ENCODE data around the gene ZNF678.

DNA sequence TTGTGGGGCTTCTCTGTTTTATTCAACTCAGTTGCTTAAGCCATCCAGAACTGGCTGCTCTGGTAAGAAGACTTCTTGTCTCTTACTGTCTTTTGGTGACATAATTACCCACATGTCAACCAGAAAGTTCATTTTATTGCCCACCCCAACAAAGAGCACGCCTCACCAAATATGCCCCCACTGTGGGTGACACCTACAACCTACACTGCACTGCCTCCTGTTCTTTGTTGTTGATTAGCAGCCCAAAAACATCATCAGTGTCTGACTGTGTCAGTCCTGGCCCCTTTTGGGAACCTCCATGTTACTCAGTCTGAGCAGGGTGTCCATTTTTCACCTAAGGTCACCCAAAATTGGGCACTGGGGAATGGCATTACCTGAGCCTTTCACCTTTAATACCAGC is 49.3 kb downstream of the ZNF678 start:
- TF ChIP-seq, protein P1, sequence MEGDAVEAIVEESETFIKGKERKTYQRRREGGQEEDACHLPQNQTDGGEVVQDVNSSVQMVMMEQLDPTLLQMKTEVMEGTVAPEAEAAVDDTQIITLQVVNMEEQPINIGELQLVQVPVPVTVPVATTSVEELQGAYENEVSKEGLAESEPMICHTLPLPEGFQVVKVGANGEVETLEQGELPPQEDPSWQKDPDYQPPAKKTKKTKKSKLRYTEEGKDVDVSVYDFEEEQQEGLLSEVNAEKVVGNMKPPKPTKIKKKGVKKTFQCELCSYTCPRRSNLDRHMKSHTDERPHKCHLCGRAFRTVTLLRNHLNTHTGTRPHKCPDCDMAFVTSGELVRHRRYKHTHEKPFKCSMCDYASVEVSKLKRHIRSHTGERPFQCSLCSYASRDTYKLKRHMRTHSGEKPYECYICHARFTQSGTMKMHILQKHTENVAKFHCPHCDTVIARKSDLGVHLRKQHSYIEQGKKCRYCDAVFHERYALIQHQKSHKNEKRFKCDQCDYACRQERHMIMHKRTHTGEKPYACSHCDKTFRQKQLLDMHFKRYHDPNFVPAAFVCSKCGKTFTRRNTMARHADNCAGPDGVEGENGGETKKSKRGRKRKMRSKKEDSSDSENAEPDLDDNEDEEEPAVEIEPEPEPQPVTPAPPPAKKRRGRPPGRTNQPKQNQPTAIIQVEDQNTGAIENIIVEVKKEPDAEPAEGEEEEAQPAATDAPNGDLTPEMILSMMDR (IDR thresholded peaks at IDR 0.05), result no peak
- TF ChIP-seq POLR2A (IDR thresholded peaks at IDR 0.05), result no peak

All from heart left ventricle (tissue), 13 donors.